A673 (cell line): ENCODE results near the gene FHIT. TPM values are rescaled to one million over a fixed set of nuclear protein-coding genes. Genes with fewer than 3 reads are reported as not detected.
A peak's percentile ranks its signal among the peaks of the same experiment; 100 is the strongest.

ENCODE experiments used
- BruUV-seq: library from RNA; stranded (reverse); fragments of 400-500 nt; replicated peaks from 2 replicates; lab custom pipeline; 2021; lab: Mats Ljungman, UMichigan
- CTCF ChIA-PET: fragments of 300-600 bp; sonication (Branson Sonifier 250); formaldehyde crosslinking; loops from one replicate; lab custom pipeline; 2022; ENCODE audit warnings: antibody characterized with exemption; lab: Charles Lee
- POLR2A ChIA-PET: fragments of 300-600 bp; sonication (Branson Sonifier 250); formaldehyde crosslinking; loops from one replicate; lab custom pipeline; 2022; ENCODE audit warnings: antibody characterized with exemption; ENCODE audit not compliant: low non-redundant PET; lab: Charles Lee
- DNase-seq: peaks from one replicate; pipeline ENCODE4 v3.0.0-alpha.2; 2015; ENCODE audit warnings: low spot score
- H3K27ac ChIP-seq: fragments of 200-600 bp; sonication (generic); 2 replicates; pipeline ENCODE4 v1.5.1; 2016; ENCODE audit warnings: mixed run types, low read depth, mild to moderate bottlenecking, mixed read lengths, antibody characterized with exemption, low read length; ENCODE audit not compliant: poor library complexity, severe bottlenecking
- H3K27me3 ChIP-seq: fragments of 200-600 bp; sonication (generic); replicated peaks from 2 replicates; pipeline ENCODE4 v1.6.1; 2017; ENCODE audit warnings: mixed run types, low read depth, mild to moderate bottlenecking, mixed read lengths, antibody characterized with exemption, low read length; ENCODE audit not compliant: insufficient read depth, poor library complexity
- H3K36me3 ChIP-seq: fragments of 200-600 bp; sonication (generic); 2 replicates; pipeline ENCODE4 v1.6.1; 2016; ENCODE audit warnings: mixed run types, mild to moderate bottlenecking, mixed read lengths, antibody characterized with exemption, low read length; ENCODE audit not compliant: insufficient read depth, poor library complexity, severe bottlenecking
- H3K4me1 ChIP-seq: fragments of 200-600 bp; sonication (generic); 2 replicates; pipeline ENCODE4 v1.6.1; 2017; ENCODE audit warnings: mixed run types, mild to moderate bottlenecking, mixed read lengths, antibody characterized with exemption, low read length; ENCODE audit not compliant: insufficient read depth, poor library complexity, severe bottlenecking
- H3K4me3 ChIP-seq: fragments of 200-600 bp; sonication (generic); 2 replicates; pipeline ENCODE4 v1.5.1; 2016; ENCODE audit warnings: low read depth, mixed run types, mild to moderate bottlenecking, mixed read lengths, low read length; ENCODE audit not compliant: poor library complexity, severe bottlenecking
- H3K9me3 ChIP-seq: fragments of 200-600 bp; sonication (generic); 2 replicates; pipeline ENCODE4 v1.6.1; 2016; ENCODE audit warnings: mixed run types, low read depth, mild to moderate bottlenecking, mixed read lengths, antibody characterized with exemption, low read length; ENCODE audit not compliant: poor library complexity, severe bottlenecking
- EZH2 ChIP-seq: fragments of 200-600 bp; sonication (generic); IDR thresholded peaks from 2 replicates; pipeline ENCODE4 v1.6.1; 2017; ENCODE audit warnings: borderline replicate concordance, low read depth, mild to moderate bottlenecking, mixed read lengths, antibody characterized with exemption, low read length; ENCODE audit not compliant: poor library complexity, severe bottlenecking
- intact Hi-C: fragments of 100-400 bp; cut with micrococcal nuclease; formaldehyde crosslinking; loops from one replicate; pipeline ENCODE4 v1.10.0; 2022; ENCODE audit not compliant: unreplicated experiment
- total RNA-seq: library from RNA; stranded (reverse); gene quantifications from 2 replicates; pipeline ENCODE4 v1.2.3, GENCODE V29; 2021
- TF ChIP-seq, protein P1 (sequence below): fragments of 300-800, 200-600 bp; sonication (generic); conservative IDR thresholded peaks from 2 replicates; pipeline ENCODE4 v1.5.1; 2017; ENCODE audit warnings: low read depth, mild to moderate bottlenecking, antibody characterized with exemption, low read length, moderate library complexity, mixed read lengths

The FHIT gene
- total RNA-seq, 1 experiment from 2014 or later, result not detected

DNA sequence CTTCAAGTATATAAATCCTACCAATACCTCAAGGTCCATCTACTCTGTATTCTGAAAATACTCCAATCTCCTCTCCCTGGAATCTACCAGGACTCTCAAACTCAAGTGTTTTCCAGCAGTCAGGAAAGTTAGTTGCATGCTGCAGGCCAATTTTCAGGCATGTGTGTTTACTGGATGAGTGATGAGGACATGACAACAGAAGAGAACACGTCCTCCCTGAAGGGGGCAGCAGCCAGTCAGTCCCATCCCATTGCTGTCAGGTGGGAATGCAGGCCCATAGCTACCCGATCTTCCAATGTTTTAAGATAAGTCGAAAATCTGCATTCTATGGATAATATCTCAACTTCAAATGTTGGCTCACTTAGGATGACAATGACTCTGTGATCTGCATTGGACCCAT lies 496.2 kb downstream of the FHIT start:
- Histone ChIP-seq H3K36me3 (no peaks in the 10 kb centered on the region), H3K27ac (no peak overlapping the region), H3K4me1 (no peaks in the 10 kb centered on the region), H3K9me3 (no peaks in the 10 kb centered on the region), H3K4me3 (no peak overlapping the region), H3K27me3 (no peaks in the 10 kb centered on the region)
- no peak for DNase-seq
- TF ChIP-seq, protein P1, sequence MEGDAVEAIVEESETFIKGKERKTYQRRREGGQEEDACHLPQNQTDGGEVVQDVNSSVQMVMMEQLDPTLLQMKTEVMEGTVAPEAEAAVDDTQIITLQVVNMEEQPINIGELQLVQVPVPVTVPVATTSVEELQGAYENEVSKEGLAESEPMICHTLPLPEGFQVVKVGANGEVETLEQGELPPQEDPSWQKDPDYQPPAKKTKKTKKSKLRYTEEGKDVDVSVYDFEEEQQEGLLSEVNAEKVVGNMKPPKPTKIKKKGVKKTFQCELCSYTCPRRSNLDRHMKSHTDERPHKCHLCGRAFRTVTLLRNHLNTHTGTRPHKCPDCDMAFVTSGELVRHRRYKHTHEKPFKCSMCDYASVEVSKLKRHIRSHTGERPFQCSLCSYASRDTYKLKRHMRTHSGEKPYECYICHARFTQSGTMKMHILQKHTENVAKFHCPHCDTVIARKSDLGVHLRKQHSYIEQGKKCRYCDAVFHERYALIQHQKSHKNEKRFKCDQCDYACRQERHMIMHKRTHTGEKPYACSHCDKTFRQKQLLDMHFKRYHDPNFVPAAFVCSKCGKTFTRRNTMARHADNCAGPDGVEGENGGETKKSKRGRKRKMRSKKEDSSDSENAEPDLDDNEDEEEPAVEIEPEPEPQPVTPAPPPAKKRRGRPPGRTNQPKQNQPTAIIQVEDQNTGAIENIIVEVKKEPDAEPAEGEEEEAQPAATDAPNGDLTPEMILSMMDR, result peak; percentile 31
- TF ChIP-seq EZH2, result no peak
- no TSS peak for BruUV-seq
- ChIA-PET POLR2A (no interaction called here), CTCF (interaction anchor here (0.6 kb wide), 1 partner anchor 862 kb away, joined by 3 read pairs; no protein-coding TSS in a partner anchor)
- intact Hi-C loops, result no loop called here

DNA sequence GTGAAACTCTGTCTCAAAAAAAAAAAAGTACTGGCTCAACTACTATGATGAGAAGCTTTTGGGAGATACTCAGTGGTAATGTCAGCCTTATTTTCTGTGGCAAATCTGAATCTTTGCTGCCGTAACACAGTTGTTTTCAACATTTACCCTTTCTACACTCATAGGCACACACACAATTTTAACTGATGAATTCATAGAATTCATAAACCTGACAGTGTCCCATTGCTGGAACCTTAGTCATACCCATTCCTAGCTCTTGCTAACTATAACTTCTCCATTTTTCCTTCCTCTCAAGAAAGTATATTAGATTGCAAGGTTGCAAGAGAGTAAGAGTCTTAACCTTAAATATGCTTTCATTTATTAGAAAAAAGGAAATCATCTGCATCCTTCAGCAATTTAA lies 496.6 kb downstream of the FHIT start:
- ChIA-PET POLR2A (no interaction called here), CTCF (no interaction called here)
- no peak for DNase-seq
- Histone ChIP-seq H3K4me3 (no peak overlapping the region), H3K4me1 (no peaks in the 10 kb centered on the region), H3K27me3 (no peaks in the 10 kb centered on the region), H3K9me3 (no peaks in the 10 kb centered on the region), H3K36me3 (no peaks in the 10 kb centered on the region), H3K27ac (no peak overlapping the region)
- BruUV-seq, result no TSS peak
- intact Hi-C loops, result no loop called here
- no peak for TF ChIP-seq EZH2
- TF ChIP-seq, protein P1, result no peak

DNA sequence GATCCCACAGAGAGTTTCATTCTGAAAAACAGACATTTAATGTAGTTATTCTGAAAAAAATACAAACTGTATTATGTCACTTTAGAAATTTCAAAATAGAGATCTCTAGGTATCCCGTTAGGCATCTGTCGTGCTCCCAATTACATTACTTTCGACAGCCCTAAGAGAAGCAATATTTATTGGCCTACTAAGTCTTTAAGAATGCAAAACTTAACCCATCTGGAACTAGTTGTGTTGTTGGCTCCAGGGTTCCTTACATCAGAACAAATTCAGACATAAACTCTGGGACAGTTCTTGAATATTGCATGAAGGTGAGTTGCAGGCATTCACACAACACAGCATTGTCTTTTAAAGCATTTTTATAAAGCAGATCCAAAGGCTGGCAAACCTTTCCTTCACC lies 498.4 kb downstream of the FHIT start:
- no peaks in the 10 kb centered on the region for H3K27me3 ChIP-seq
- DNase-seq, result no peak
- intact Hi-C loops, result no loop called here
- no peak overlapping the region for H3K27ac ChIP-seq
- POLR2A ChIA-PET, result no interaction called here
- CTCF ChIA-PET, result no interaction called here
- no peaks in the 10 kb centered on the region for H3K9me3 ChIP-seq
- TF ChIP-seq EZH2, result no peak
- TF ChIP-seq, protein P1, result no peak
- H3K4me3 ChIP-seq, result no peak overlapping the region
- no peaks in the 10 kb centered on the region for H3K36me3 ChIP-seq
- BruUV-seq, result no TSS peak
- H3K4me1 ChIP-seq, result no peaks in the 10 kb centered on the region
